ENCODE results near the gene DHX38. TPM values are rescaled to one million over a fixed set of nuclear protein-coding genes. Genes with fewer than 3 reads are reported as not detected.

Gene DHX38
- total RNA-seq, 2 donors from 2014 or later = 57.8 to 72.8 TPM

DNA sequence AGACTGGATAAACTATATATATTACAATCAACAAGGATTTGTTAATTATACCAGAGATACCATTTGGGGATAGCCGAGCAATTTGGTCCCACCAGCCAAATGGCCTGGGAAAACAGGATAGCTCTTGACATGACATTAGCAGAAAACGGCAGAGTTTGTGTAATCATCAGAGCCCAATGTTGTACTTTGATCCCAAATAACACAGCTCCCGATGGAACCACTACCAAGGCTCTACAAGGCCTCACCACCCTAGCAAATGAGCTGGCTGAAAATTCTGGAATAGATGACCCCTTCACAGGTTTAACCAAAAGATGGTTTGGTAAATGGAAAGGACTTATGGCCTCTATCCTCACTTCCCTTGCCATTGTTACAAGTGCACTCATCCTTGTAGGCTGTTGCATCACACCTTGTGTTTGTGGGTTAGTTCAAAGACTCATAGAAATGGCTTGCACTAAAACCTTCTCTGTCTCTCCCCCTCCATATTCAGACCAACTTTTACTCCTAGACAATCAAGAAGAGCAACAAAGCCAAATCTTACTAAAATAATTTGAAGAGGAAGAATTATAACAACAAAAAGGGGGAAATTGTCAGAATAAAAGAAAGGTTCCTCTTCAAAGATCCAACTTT lies 9.8 kb upstream of the DHX38 start:
- peaks cover 37% of the 10 kb centered on the region for H3K36me3 ChIP-seq

GRCh38 chr16:72084445-72084844 lies 9.2 kb upstream of the DHX38 start:
- TF ChIP-seq, protein P1, sequence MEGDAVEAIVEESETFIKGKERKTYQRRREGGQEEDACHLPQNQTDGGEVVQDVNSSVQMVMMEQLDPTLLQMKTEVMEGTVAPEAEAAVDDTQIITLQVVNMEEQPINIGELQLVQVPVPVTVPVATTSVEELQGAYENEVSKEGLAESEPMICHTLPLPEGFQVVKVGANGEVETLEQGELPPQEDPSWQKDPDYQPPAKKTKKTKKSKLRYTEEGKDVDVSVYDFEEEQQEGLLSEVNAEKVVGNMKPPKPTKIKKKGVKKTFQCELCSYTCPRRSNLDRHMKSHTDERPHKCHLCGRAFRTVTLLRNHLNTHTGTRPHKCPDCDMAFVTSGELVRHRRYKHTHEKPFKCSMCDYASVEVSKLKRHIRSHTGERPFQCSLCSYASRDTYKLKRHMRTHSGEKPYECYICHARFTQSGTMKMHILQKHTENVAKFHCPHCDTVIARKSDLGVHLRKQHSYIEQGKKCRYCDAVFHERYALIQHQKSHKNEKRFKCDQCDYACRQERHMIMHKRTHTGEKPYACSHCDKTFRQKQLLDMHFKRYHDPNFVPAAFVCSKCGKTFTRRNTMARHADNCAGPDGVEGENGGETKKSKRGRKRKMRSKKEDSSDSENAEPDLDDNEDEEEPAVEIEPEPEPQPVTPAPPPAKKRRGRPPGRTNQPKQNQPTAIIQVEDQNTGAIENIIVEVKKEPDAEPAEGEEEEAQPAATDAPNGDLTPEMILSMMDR (IDR thresholded peaks at IDR 0.05) = no peak
- Histone ChIP-seq H3K4me1 (ENCODE audit: control insufficient read depth in 1 of 2, low read depth in 2 of 2) (no peaks in the 10 kb centered on the region), H3K36me3 (peaks cover 41% of the 10 kb centered on the region), H3K4me3 (no peak overlapping the region), H3K27me3 (replicated peaks; ENCODE audit: insufficient read depth) (no peaks in the 10 kb centered on the region), H3K27ac (no peak overlapping the region), H3K9me3 (peaks cover 2% of the 10 kb centered on the region)
- DNase-seq (ENCODE audit: low spot score) = no peak
- ATAC-seq (ENCODE audit: insufficient number of reproducible peaks, low FRiP score, low read depth) = no peak

More for the DNA sequence above, 9.8 kb upstream of the DHX38 start:
- Histone ChIP-seq H3K27ac (no peak overlapping the region), H3K9me3 (peaks cover 2% of the 10 kb centered on the region), H3K4me1 (ENCODE audit: control insufficient read depth in 1 of 2, low read depth in 2 of 2) (no peaks in the 10 kb centered on the region), H3K27me3 (replicated peaks; ENCODE audit: insufficient read depth) (no peaks in the 10 kb centered on the region), H3K4me3 (no peak overlapping the region)
- DNase-seq (ENCODE audit: low spot score) (no peak), ATAC-seq (ENCODE audit: insufficient number of reproducible peaks, low FRiP score, low read depth) (no peak)
- TF ChIP-seq, protein P1 (IDR thresholded peaks at IDR 0.05) = no peak

GRCh38 chr16:72085002-72085401 lies 8.6 kb upstream of the DHX38 start:
- no peak for ATAC-seq (ENCODE audit: insufficient number of reproducible peaks, low FRiP score, low read depth)
- Histone ChIP-seq H3K4me1 (ENCODE audit: control insufficient read depth in 1 of 2, low read depth in 2 of 2) (no peaks in the 10 kb centered on the region), H3K4me3 (no peak overlapping the region), H3K36me3 (peaks cover 46% of the 10 kb centered on the region), H3K27ac (no peak overlapping the region), H3K9me3 (peaks cover 2% of the 10 kb centered on the region), H3K27me3 (replicated peaks; ENCODE audit: insufficient read depth) (no peaks in the 10 kb centered on the region)
- TF ChIP-seq, protein P1 (IDR thresholded peaks at IDR 0.05) = no peak
- no peak for DNase-seq (ENCODE audit: low spot score)

DNA sequence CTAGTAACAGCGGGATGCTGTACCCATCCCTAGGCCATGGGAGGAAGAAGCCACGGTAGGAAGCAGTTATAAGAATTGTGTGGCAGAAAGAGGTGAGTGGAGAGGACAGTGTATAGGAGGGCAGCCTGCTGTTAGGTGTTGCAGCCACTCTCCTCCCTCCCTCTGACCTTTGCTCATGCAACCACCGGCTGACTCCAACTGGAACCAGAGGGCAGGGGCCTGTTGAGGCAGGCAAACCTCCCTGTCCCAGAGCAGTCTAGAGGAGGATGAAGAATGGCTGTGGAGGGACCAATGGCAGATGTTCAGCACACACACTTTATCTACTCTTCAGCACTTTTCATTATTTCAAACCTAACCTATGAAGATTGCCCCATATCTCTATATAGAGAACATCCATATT lies 2.4 kb upstream of the DHX38 start:
- Histone ChIP-seq H3K27ac (no peak overlapping the region), H3K27me3 (replicated peaks; ENCODE audit: insufficient read depth) (no peaks in the 10 kb centered on the region), H3K9me3 (no peaks in the 10 kb centered on the region), H3K36me3 (peaks cover 36% of the 10 kb centered on the region), H3K4me1 (ENCODE audit: control insufficient read depth in 1 of 2, low read depth in 2 of 2) (peaks cover 22 to 31% of the 10 kb centered on the region in 2 donors), H3K4me3 (no peak overlapping the region)
- TF ChIP-seq, protein P1 (IDR thresholded peaks at IDR 0.05) = no peak
- DNase-seq (ENCODE audit: low spot score) (no peak), ATAC-seq (ENCODE audit: insufficient number of reproducible peaks, low FRiP score, low read depth) (no peak)

DNA sequence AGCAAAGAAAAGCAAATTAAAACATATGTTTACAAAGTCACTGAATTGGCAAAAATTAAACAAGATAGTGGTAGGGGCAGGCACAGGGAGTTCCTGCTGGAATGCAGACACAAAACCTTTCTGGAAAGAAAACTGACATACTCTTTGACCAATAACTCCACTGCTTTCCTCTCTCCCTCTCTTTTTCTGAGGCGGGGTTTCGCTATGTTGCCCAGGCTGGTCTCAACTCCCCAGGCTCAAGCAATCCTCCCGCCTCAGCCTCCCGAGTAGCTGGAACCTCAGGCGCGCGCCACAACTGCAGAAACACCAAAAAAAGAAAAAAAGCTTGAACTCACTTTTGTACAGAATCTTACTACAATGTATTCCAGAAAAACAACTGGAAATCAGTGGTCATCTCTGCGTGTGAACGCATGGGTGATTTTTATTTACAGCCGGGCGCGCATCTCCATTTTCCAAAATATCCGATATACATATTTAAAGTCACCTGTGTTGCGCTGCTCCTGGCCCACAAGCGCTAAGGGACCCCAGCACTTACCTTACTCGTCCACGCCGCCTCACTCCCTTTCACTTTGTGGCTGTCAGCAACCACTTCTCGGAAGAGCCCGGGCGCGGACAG lies 707 bp upstream of the DHX38 start:
- peaks cover 41% of the 10 kb centered on the region for H3K36me3 ChIP-seq

More for the DNA sequence above, 707 bp upstream of the DHX38 start:
- DNase-seq (ENCODE audit: low spot score) = no peak
- Histone ChIP-seq H3K27me3 (replicated peaks; ENCODE audit: insufficient read depth) (no peaks in the 10 kb centered on the region), H3K4me1 (ENCODE audit: control insufficient read depth in 1 of 2, low read depth in 2 of 2) (peaks cover 22 to 31% of the 10 kb centered on the region in 2 donors), H3K9me3 (no peaks in the 10 kb centered on the region), H3K27ac (peak overlapping the region; percentile 79 to 86), H3K4me3 (peak overlapping the region; percentile 97)
- TF ChIP-seq, protein P1 (IDR thresholded peaks at IDR 0.05) = no peak
- no peak for ATAC-seq (ENCODE audit: insufficient number of reproducible peaks, low FRiP score, low read depth)

Data from thoracic aorta (tissue), 2 donors.